ENCODE measurements around the gene KLF6.

DNA sequence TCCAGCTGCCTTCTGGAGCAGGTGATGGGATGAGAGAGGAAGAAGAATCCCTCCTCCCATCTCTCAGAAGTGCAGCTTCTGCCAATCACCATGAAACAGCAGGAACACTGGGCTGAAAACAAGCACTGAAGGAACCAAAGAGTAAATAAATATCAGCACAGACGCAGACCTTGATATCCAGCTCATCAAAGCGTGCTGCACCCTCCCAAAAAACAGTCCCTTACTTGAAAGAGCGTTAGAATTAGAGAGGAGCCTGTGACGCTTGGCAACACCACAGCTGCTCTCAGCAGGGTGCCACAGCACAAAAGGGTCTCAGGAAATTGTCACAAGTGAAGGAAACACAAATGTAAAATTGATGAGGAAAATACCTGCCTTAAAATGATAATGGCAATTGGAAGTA lies 39.5 kb downstream of the KLF6 start:
- TF ChIP-seq, protein P1, sequence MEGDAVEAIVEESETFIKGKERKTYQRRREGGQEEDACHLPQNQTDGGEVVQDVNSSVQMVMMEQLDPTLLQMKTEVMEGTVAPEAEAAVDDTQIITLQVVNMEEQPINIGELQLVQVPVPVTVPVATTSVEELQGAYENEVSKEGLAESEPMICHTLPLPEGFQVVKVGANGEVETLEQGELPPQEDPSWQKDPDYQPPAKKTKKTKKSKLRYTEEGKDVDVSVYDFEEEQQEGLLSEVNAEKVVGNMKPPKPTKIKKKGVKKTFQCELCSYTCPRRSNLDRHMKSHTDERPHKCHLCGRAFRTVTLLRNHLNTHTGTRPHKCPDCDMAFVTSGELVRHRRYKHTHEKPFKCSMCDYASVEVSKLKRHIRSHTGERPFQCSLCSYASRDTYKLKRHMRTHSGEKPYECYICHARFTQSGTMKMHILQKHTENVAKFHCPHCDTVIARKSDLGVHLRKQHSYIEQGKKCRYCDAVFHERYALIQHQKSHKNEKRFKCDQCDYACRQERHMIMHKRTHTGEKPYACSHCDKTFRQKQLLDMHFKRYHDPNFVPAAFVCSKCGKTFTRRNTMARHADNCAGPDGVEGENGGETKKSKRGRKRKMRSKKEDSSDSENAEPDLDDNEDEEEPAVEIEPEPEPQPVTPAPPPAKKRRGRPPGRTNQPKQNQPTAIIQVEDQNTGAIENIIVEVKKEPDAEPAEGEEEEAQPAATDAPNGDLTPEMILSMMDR (IDR thresholded peaks at IDR 0.05; ENCODE audit: insufficient read depth, low read length, poor library complexity, severe bottlenecking): no peak
- no peak for TF ChIP-seq EZH2phosphoT487 (conservative IDR thresholded peaks at IDR 0.05; ENCODE audit: low read length)
